Chondrocyte (in vitro differentiated cells): Measurements from ENCODE around the gene COMMD10. TPM values are rescaled to one million over a fixed set of nuclear protein-coding genes. Genes with fewer than 3 reads are reported as not detected.

Experiments used
- DNase-seq: peaks from one replicate; pipeline ENCODE4 v3.0.0; 2021; ENCODE audit warnings: mixed read lengths, low spot score
- H3K27ac Mint-ChIP-seq: one replicate; pipeline ENCODE4 v1.8.0; 2021; ENCODE audit warnings: mild to moderate bottlenecking, moderate library complexity, mixed read lengths; ENCODE audit not compliant: unreplicated experiment
- H3K27me3 Mint-ChIP-seq: 2 replicates; pipeline ENCODE4 v1.8.0; 2021; ENCODE audit warnings: low read depth, mixed read lengths
- H3K36me3 Mint-ChIP-seq: 2 replicates; pipeline ENCODE4 v1.8.0; 2021; ENCODE audit warnings: low read depth, mixed read lengths
- H3K4me1 Mint-ChIP-seq: 2 replicates; pipeline ENCODE4 v1.8.0; 2021; ENCODE audit warnings: low read depth, mild to moderate bottlenecking, mixed read lengths
- H3K4me3 Mint-ChIP-seq: one replicate; pipeline ENCODE4 v1.8.0; 2021; ENCODE audit warnings: mild to moderate bottlenecking, moderate library complexity, mixed read lengths; ENCODE audit not compliant: unreplicated experiment
- H3K9me3 Mint-ChIP-seq: 2 replicates; pipeline ENCODE4 v1.8.0; 2021; ENCODE audit warnings: low read depth, mixed read lengths
- total RNA-seq: library from RNA; stranded (reverse); gene quantifications from 3 replicates; pipeline ENCODE4 v1.2.1, GENCODE V29; 2021
- TF ChIP-seq, protein P1 (sequence below): fragments of 200-600 bp; sonication (generic); IDR thresholded peaks from 2 replicates; pipeline ENCODE4 v1.5.0; 2021; ENCODE audit warnings: antibody characterized with exemption, mild to moderate bottlenecking, moderate library complexity

COMMD10 gene
- total RNA-seq, 1 donor from 2014 or later = 18.6 TPM

- peaks cover 11% of the 10 kb centered on the region for H3K9me3 Mint-ChIP-seq
- H3K36me3 Mint-ChIP-seq = peaks cover 2% of the 10 kb centered on the region
- no peak overlapping the region for H3K27ac Mint-ChIP-seq
- no peaks in the 10 kb centered on the region for H3K27me3 Mint-ChIP-seq
- TF ChIP-seq, protein P1, sequence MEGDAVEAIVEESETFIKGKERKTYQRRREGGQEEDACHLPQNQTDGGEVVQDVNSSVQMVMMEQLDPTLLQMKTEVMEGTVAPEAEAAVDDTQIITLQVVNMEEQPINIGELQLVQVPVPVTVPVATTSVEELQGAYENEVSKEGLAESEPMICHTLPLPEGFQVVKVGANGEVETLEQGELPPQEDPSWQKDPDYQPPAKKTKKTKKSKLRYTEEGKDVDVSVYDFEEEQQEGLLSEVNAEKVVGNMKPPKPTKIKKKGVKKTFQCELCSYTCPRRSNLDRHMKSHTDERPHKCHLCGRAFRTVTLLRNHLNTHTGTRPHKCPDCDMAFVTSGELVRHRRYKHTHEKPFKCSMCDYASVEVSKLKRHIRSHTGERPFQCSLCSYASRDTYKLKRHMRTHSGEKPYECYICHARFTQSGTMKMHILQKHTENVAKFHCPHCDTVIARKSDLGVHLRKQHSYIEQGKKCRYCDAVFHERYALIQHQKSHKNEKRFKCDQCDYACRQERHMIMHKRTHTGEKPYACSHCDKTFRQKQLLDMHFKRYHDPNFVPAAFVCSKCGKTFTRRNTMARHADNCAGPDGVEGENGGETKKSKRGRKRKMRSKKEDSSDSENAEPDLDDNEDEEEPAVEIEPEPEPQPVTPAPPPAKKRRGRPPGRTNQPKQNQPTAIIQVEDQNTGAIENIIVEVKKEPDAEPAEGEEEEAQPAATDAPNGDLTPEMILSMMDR = no peak
- H3K4me3 Mint-ChIP-seq = no peak overlapping the region
- no peaks in the 10 kb centered on the region for H3K4me1 Mint-ChIP-seq
- DNase-seq = no peak
These were observed 140.6 kb downstream of the COMMD10 start for GRCh38 chr5:116225281-116225922.

- no peak for DNase-seq
- Mint-ChIP-seq H3K36me3 (peaks cover 2% of the 10 kb centered on the region), H3K27ac (no peak overlapping the region), H3K4me3 (no peak overlapping the region), H3K4me1 (no peaks in the 10 kb centered on the region), H3K9me3 (peaks cover 5% of the 10 kb centered on the region), H3K27me3 (no peaks in the 10 kb centered on the region)
- TF ChIP-seq, protein P1 = no peak
These were observed 144.4 kb downstream of the COMMD10 start for GRCh38 chr5:116229131-116229689.

GRCh38 chr5:116231288-116231687 lies 146.5 kb downstream of the COMMD10 start:
- H3K4me3 Mint-ChIP-seq = no peak overlapping the region
- H3K4me1 Mint-ChIP-seq = no peaks in the 10 kb centered on the region
- TF ChIP-seq, protein P1 = no peak
- H3K36me3 Mint-ChIP-seq = peaks cover 2% of the 10 kb centered on the region
- no peaks in the 10 kb centered on the region for H3K27me3 Mint-ChIP-seq
- no peak overlapping the region for H3K27ac Mint-ChIP-seq
- no peaks in the 10 kb centered on the region for H3K9me3 Mint-ChIP-seq
- no peak for DNase-seq

- TF ChIP-seq, protein P1 = no peak
- Mint-ChIP-seq H3K4me1 (no peaks in the 10 kb centered on the region), H3K36me3 (peaks cover 2% of the 10 kb centered on the region), H3K27ac (no peak overlapping the region), H3K9me3 (no peaks in the 10 kb centered on the region), H3K27me3 (no peaks in the 10 kb centered on the region), H3K4me3 (no peak overlapping the region)
- DNase-seq = no peak
These were observed 149.9 kb downstream of the COMMD10 start for GRCh38 chr5:116234681-116235080.

- no peak overlapping the region for H3K4me3 Mint-ChIP-seq
- no peak overlapping the region for H3K27ac Mint-ChIP-seq
- TF ChIP-seq, protein P1 = peak; percentile 54
- H3K27me3 Mint-ChIP-seq = no peaks in the 10 kb centered on the region
- DNase-seq = no peak
- peaks cover 2% of the 10 kb centered on the region for H3K36me3 Mint-ChIP-seq
- H3K4me1 Mint-ChIP-seq = peaks cover 8% of the 10 kb centered on the region
- no peaks in the 10 kb centered on the region for H3K9me3 Mint-ChIP-seq
These were observed 153.2 kb downstream of the COMMD10 start for GRCh38 chr5:116237917-116238500.
